KMS-11 (cell line): ENCODE data around the gene ENPP7.

Experiments used
- H2AFZ ChIP-seq: fragments of 200-600 bp; sonication (generic); 2 replicates; pipeline ENCODE4 v1.6.1; 2016; ENCODE audit warnings: antibody characterized with exemption, mixed run types, low read depth
- H3K27ac ChIP-seq: fragments of 200-600 bp; sonication (generic); 2 replicates; pipeline ENCODE4 v1.6.1; 2016; ENCODE audit warnings: mild to moderate bottlenecking, mixed run types
- H3K27me3 ChIP-seq: fragments of 200-600 bp; sonication (generic); 2 replicates; pipeline ENCODE4 v1.6.1; 2017; ENCODE audit warnings: mild to moderate bottlenecking, low read depth, mixed run types, moderate library complexity; ENCODE audit not compliant: insufficient read depth
- H3K36me3 ChIP-seq: fragments of 200-600 bp; sonication (generic); 2 replicates; pipeline ENCODE4 v1.6.1; 2017; ENCODE audit warnings: mild to moderate bottlenecking, mixed run types; ENCODE audit not compliant: insufficient read depth
- H3K4me1 ChIP-seq: fragments of 200-600 bp; sonication (generic); 2 replicates; pipeline ENCODE4 v1.6.1; 2016; ENCODE audit warnings: mild to moderate bottlenecking, low read depth, mixed run types; ENCODE audit not compliant: poor library complexity, severe bottlenecking
- H3K4me2 ChIP-seq: fragments of 200-600 bp; sonication (generic); 2 replicates; pipeline ENCODE4 v1.7.0; 2016; ENCODE audit warnings: mild to moderate bottlenecking, mixed run types
- H3K4me3 ChIP-seq: fragments of 200-600 bp; sonication (generic); IDR thresholded peaks from 2 replicates; pipeline ENCODE4 v1.6.1; 2017; ENCODE audit warnings: low read depth, low read length, mixed read lengths; ENCODE audit not compliant: insufficient read depth
- H3K79me2 ChIP-seq: fragments of 200-600 bp; sonication (generic); 2 replicates; pipeline ENCODE4 v1.6.1; 2016; ENCODE audit warnings: low read depth, mixed run types; ENCODE audit not compliant: insufficient read depth
- H3K9ac ChIP-seq: fragments of 200-600 bp; sonication (generic); 2 replicates; pipeline ENCODE4 v1.6.1; 2016; ENCODE audit warnings: mild to moderate bottlenecking, mixed run types
- H4K20me1 ChIP-seq: fragments of 200-600 bp; sonication (generic); 2 replicates; pipeline ENCODE4 v1.6.1; 2016; ENCODE audit warnings: mild to moderate bottlenecking, mixed run types; ENCODE audit not compliant: insufficient read depth
- CTCF ChIP-seq: fragments of 200-600 bp; sonication (generic); conservative IDR thresholded peaks from 2 replicates; pipeline ENCODE4 v1.6.1; 2017; ENCODE audit warnings: low read depth, mild to moderate bottlenecking, antibody characterized with exemption, low read length, moderate library complexity, mixed read lengths

The ENPP7 gene

DNA sequence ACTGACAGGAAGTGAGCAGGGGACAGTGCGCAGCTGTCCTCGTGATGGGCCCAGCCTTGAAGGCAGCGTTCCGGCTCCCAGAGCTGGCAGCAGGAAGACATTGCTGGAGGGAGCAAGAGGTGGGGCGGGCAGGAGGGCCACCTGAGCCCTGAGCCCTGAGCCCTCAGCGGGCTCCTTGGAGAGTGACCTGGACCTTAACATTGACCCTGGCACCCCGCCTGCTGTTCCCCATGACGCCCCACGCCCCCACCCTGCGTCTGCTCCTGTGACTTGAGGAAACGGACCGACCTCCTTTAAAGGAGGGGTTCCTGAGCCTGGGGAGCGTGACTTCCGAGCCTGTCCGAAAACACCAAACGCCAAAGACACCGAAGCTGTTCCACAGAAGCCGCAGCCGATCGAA is 25.1 kb upstream of the ENPP7 start:
- no peak overlapping the region for H3K27ac ChIP-seq
- H3K4me1 ChIP-seq, result no peaks in the 10 kb centered on the region
- H4K20me1 ChIP-seq, result no peaks in the 10 kb centered on the region
- H3K36me3 ChIP-seq, result no peaks in the 10 kb centered on the region
- no peak overlapping the region for H3K4me3 ChIP-seq
- peaks cover 57% of the 10 kb centered on the region for H3K27me3 ChIP-seq
- H3K9ac ChIP-seq, result no peak overlapping the region
- TF ChIP-seq CTCF, result no peak
- no peak overlapping the region for H2AFZ ChIP-seq
- no peaks in the 10 kb centered on the region for H3K79me2 ChIP-seq
- no peak overlapping the region for H3K4me2 ChIP-seq

DNA sequence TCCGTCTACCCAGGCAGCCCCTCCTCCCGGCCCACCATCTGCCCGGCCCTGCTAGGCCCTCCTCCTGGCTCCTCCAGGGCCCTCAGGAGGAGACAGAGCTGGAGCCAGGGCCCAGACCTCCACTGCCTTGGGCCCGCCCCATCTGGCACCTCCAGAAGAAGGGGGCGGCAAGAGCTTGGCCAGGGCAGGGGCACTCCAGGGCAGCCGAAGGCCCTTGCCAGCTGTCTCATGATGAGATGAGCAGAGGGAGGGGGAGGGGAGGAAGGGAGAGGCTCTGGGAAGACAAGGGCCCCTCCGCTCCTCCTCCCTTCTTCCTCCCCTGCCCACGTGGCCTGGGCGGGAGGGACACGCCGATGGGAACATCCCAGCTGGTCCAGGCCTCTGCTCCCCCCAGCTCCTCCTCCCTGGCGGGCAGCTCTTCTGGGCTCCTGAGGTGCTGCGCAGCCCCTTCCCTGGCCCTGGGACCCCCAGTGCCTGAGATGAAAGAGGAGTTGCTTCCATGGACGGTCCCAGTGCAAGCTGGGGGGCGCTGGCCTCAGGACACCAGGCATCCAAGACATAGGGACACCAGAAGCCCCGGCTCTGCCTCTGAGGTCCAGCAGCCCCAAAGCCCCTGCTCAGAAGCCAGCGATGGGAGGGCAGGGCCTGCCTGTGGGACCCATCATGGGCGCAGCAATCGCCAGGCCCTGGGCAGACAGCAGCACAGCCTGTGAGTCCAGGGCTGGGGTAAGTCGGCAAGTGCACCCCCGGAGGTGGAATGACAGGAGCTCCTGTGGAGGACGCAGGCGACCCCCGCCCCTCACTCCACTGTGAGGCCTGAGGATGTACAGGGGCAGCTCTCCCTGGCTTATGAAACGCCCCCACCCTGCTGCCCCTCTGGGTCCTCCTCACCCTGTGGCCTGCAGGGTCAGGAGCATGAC is 23.6 kb upstream of the ENPP7 start:
- Histone ChIP-seq H3K79me2 (no peaks in the 10 kb centered on the region), H3K4me2 (no peak overlapping the region), H3K9ac (no peak overlapping the region), H3K4me1 (no peaks in the 10 kb centered on the region), H3K4me3 (no peak overlapping the region), H2AFZ (no peak overlapping the region), H3K27me3 (peaks cover 66% of the 10 kb centered on the region), H3K27ac (no peak overlapping the region), H4K20me1 (no peaks in the 10 kb centered on the region), H3K36me3 (no peaks in the 10 kb centered on the region)
- no peak for TF ChIP-seq CTCF

DNA sequence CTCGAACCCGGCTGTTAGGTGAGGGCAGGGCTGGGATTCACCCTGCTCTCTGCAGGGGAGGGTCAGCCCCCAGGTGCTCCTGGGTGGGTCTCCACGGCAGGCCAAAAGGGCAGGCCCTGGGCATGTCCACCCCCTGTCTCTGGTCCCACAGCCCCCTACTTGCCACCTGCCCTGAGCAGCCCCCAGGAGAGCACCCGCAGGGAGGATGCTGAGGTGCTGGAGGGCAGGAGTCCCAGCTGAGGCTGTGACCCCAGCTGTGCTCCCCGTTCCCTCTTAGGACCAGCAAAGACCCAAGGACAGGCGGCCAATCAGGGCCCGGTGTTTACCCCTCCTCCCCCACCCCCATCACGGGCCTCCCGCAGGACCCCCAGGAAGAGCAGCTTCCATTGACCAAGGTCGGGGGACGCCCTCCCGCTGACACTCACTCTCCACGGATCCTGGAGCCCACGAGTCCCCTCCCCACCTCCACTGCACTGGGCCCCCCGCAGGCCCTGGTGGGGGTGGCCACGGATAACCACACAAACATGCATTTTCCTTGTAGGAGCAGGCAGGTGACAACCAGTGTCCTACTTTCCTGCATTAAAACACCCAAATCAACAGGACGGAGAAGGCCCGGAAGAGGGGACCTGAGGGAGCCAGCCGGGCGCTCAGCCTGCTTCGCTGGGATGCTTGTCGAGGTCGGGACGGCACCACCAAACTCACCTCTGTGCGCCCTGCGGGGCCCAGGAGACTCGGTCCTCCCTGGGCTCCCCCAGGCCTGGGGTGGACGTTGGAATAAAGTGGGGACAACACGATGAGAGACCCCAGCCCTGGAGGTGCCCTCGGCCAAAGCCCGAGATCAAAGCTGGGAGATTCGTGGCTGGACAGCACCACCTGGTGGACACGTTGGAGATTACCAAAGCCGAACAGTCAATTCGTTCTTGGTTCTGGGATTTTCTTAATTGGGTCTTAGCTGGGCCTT is 22.5 kb upstream of the ENPP7 start:
- Histone ChIP-seq H3K27me3 (peaks cover 71% of the 10 kb centered on the region), H2AFZ (0 out of 2 replicates have a peak overlapping the region, but pooled peaks have one; percentile 3), H3K4me1 (no peaks in the 10 kb centered on the region), H3K4me3 (no peak overlapping the region), H3K36me3 (no peaks in the 10 kb centered on the region), H3K27ac (no peak overlapping the region), H3K9ac (no peak overlapping the region), H4K20me1 (no peaks in the 10 kb centered on the region), H3K4me2 (no peak overlapping the region), H3K79me2 (no peaks in the 10 kb centered on the region)
- peak; percentile 85 for TF ChIP-seq CTCF

GRCh38 chr17:79711715-79712305 is 18.9 kb upstream of the ENPP7 start:
- Histone ChIP-seq H3K4me1 (no peaks in the 10 kb centered on the region), H3K4me3 (no peak overlapping the region), H3K4me2 (no peak overlapping the region), H2AFZ (no peak overlapping the region), H3K36me3 (no peaks in the 10 kb centered on the region), H3K27me3 (peaks cover 68% of the 10 kb centered on the region), H3K79me2 (no peaks in the 10 kb centered on the region), H4K20me1 (no peaks in the 10 kb centered on the region), H3K27ac (no peak overlapping the region), H3K9ac (no peak overlapping the region)
- no peak for TF ChIP-seq CTCF
